Activated naive CD8-positive, alpha-beta T cell treated with anti-CD3 and anti-CD28 coated beads for 36 hours (primary cell): ENCODE data around the gene ZNF341. TPM values are rescaled to one million over a fixed set of nuclear protein-coding genes. Genes with fewer than 3 reads are reported as not detected.

Experiments used
- DNase-seq: peaks from one replicate; pipeline ENCODE4 v3.0.0; 2021
- H3K27ac Mint-ChIP-seq: one replicate; pipeline ENCODE4 v1.8.0; 2022; ENCODE audit warnings: mild to moderate bottlenecking, moderate library complexity, mixed read lengths
- H3K27me3 Mint-ChIP-seq: one replicate; pipeline ENCODE4 v1.8.0; 2022; ENCODE audit warnings: mild to moderate bottlenecking, mixed read lengths
- H3K36me3 Mint-ChIP-seq: one replicate; pipeline ENCODE4 v1.8.0; 2021; ENCODE audit warnings: mild to moderate bottlenecking, mixed read lengths
- H3K4me1 Mint-ChIP-seq: one replicate; pipeline ENCODE4 v1.8.0; 2021; ENCODE audit warnings: mixed read lengths
- H3K4me3 Mint-ChIP-seq: one replicate; pipeline ENCODE4 v1.8.0; 2022; ENCODE audit warnings: mild to moderate bottlenecking, moderate library complexity, mixed read lengths
- H3K9me3 Mint-ChIP-seq: one replicate; pipeline ENCODE4 v1.8.0; 2022; ENCODE audit warnings: mixed read lengths
- total RNA-seq, 2 experiments: library from RNA; stranded (reverse); gene quantifications; one replicate each; pipeline ENCODE4 v1.2.3, GENCODE V29; 2021

ZNF341 gene
- total RNA-seq, 2 experiments from 2014 or later: 3.7 TPM

DNA sequence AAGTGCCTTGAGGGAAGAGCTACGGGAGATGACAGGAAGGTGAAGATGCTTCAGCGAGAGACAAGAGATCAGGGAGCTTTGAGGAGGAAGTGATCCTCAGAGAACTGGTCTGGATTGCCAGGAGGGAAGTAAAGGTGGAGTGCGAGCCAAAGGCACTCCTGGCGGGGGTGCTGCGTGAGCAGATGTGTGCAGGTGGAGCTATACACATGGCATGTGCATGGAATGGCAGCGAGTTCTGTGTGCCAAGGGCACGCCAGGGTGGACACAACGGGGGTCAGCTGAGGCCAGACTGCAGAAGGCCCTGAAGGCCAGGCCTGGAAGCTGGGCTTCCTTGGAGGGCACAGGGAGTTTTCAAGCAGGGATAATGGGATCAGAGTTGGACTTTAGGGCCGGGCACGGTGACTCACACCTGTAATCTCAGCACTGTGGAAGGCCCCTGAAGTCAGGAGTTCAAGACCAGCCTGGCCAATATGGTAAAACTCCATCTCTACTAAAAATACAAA, 17.9 kb upstream of the ZNF341 start:
- Mint-ChIP-seq H3K27me3 (no peaks in the 10 kb centered on the region), H3K4me1 (peaks cover 9% of the 10 kb centered on the region), H3K9me3 (no peaks in the 10 kb centered on the region), H3K4me3 (no peak overlapping the region), H3K36me3 (peaks cover 7% of the 10 kb centered on the region), H3K27ac (no peak overlapping the region)
- no peak for DNase-seq

DNA sequence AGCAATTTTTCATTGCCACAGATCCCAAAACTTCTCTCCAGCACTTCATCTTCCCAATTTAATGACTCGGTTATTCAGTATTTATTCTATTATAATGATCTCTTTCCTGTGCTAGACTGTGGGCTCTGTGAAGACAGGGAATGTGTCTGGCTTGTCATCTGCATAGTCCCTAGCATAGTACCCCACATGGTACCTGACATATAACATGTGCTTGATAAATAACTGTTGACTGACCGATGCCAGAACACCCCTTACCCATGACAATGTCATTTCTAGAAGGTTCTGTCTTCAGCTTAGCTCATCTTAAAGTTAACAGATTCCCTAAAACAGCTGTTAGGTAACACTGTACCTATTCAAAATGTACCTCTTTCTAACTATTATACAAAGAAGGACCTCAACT, 15.3 kb upstream of the ZNF341 start:
- no peak overlapping the region for H3K4me3 Mint-ChIP-seq
- H3K27me3 Mint-ChIP-seq: no peaks in the 10 kb centered on the region
- no peak for DNase-seq
- no peak overlapping the region for H3K27ac Mint-ChIP-seq
- H3K4me1 Mint-ChIP-seq: peaks cover 7% of the 10 kb centered on the region
- H3K9me3 Mint-ChIP-seq: no peaks in the 10 kb centered on the region
- peaks cover under 1% of the 10 kb centered on the region for H3K36me3 Mint-ChIP-seq

DNA sequence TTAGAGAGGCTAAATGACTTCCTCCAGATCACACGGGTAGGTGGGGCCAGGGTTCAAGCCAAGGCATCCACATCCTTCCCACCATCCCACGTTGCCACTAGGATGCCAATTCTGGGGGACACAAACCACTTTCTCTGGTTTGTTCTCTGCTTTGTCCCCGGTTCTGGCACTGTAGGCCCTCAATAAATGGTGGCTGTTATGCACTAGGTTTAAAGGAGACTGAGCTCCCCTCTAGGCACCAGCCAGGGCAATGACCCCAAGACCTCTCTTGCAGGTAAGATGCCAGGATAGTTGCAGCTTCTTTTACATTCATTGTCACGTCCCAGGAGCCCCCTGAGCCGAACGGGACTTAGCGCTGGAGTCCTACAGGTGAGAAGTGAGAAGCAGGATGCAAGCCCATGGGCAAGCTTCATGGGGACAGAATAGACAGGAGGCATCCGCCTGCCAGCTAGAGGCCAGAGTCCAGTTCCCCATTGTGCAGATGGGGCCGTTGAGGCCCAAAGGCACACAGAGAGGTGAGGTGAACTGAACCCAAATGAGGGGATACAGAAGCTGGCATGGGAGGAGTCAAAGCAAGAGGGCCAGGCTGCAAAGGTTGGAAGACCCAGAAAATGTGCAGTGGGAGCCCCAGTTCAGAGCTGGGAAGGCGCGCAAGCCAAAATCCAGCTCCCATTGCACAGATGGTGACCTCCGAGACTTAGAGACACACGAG, 12.4 kb upstream of the ZNF341 start:
- Mint-ChIP-seq H3K4me3 (peak overlapping the region; percentile 85), H3K27me3 (no peaks in the 10 kb centered on the region), H3K27ac (peak overlapping the region; percentile 80), H3K4me1 (peaks cover 7% of the 10 kb centered on the region), H3K9me3 (no peaks in the 10 kb centered on the region), H3K36me3 (no peaks in the 10 kb centered on the region)
- DNase-seq: peak; percentile 14

GRCh38 chr20:33719989-33720709, 11.6 kb upstream of the ZNF341 start, which contains the start of gene PXMP4:
Gene PXMP4 (minus strand): TSS chr20:33720310. CDS start chr20:33720207, 103 bp downstream.
- peak within 1 kb of the TSS; percentile 80 for H3K27ac Mint-ChIP-seq
- peaks cover 7% of the 10 kb centered on the region for H3K4me1 Mint-ChIP-seq
- no peaks in the 10 kb centered on the region for H3K36me3 Mint-ChIP-seq
- no peaks in the 10 kb centered on the region for H3K27me3 Mint-ChIP-seq
- H3K9me3 Mint-ChIP-seq: no peaks in the 10 kb centered on the region
- peak within 1 kb of the TSS; percentile 85 for H3K4me3 Mint-ChIP-seq
- DNase-seq: peak; percentile 87

GRCh38 chr20:33721391-33722140, 10.2 kb upstream of the ZNF341 start:
- no peak for DNase-seq
- H3K27me3 Mint-ChIP-seq: no peaks in the 10 kb centered on the region
- H3K9me3 Mint-ChIP-seq: no peaks in the 10 kb centered on the region
- no peak overlapping the region for H3K27ac Mint-ChIP-seq
- H3K36me3 Mint-ChIP-seq: no peaks in the 10 kb centered on the region
- H3K4me1 Mint-ChIP-seq: peaks cover 7% of the 10 kb centered on the region
- no peak overlapping the region for H3K4me3 Mint-ChIP-seq

DNA sequence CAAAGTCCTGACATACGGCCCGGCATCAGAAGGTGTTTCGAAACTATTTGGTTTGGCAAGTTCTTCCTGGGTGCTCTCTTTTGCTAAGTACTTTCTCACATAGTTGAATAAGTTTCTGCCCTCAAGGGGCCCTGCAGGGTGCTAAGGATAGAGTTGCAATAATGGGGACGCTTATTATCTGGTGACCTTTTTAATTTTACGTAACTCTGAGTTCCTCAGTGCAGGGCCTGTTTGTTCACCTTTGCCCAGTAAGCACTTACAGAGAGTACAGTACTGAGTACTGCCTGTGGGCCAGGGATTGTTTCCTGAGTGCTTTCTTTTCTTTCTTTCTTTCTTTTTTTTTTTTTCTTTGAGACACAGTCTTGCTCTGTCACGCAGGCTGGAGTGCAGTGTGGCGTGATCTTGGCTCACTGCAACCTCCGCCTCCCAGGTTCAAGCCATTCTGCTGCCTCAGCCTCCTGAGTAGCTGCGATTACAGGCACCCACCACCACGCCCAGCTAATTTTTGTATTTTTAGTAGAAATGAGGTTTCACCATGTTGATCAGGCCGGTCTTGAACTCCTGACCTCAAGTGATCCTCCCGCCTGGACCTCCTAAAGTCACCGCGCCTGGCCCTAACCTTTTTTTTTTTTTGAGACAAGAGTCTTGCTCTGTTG, 7.2 kb upstream of the ZNF341 start:
- H3K9me3 Mint-ChIP-seq: no peaks in the 10 kb centered on the region
- no peak for DNase-seq
- H3K27me3 Mint-ChIP-seq: no peaks in the 10 kb centered on the region
- H3K27ac Mint-ChIP-seq: no peak overlapping the region
- no peak overlapping the region for H3K4me3 Mint-ChIP-seq
- peaks cover 3% of the 10 kb centered on the region for H3K4me1 Mint-ChIP-seq
- H3K36me3 Mint-ChIP-seq: no peaks in the 10 kb centered on the region

DNA sequence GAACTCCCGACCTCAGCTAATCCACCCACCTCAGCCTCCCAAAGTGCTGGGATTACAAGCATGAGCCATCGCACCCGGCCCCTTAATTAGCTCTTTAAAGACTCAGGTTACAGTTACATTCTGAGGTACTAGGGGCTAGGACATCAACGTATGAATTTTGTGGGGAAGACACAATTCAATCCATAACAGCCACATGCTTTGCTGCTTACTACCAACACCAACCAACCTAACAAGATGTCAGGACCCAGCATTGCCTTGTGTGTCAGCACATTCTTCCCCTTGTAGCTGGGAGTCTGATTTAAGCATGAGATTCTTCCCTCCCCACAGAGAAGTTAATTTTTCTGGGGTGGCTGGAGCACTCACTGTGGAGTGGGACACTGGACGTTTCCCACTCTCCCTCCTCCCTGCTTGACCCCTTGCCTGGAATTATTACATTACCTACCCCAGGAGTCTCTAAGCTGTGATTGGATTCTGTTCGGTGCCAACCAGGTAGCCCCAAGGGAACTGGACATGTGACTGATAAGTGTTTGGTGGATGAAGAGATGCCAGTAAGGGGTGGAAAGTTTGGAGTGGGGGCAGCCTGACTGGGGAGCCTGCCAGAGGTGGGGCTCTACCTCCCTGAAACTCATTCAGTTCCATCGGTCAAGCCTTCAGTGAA, 6.1 kb upstream of the ZNF341 start:
- H3K9me3 Mint-ChIP-seq: no peaks in the 10 kb centered on the region
- no peak overlapping the region for H3K4me3 Mint-ChIP-seq

DNA sequence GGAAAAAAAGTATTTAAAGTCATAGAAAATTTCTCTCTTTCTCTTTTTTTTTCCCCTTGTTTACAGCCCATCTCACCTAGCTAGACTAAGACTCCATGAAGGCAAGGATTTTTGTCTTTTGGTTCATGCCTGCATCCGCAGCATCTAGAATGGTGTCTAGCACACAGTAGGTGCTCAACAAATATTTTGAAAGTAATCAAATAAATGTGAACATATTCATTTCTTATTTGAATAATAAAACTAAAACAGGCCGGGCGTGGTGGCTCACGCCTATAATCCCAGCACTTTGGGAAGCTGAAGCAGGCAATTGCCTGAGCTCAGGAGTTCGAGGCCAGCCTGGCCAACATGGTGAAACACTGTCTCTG, 4.7 kb upstream of the ZNF341 start:
- no peaks in the 10 kb centered on the region for H3K36me3 Mint-ChIP-seq
- DNase-seq: no peak
- no peak overlapping the region for H3K4me3 Mint-ChIP-seq
- H3K9me3 Mint-ChIP-seq: no peaks in the 10 kb centered on the region
- no peaks in the 10 kb centered on the region for H3K27me3 Mint-ChIP-seq
- H3K4me1 Mint-ChIP-seq: peaks cover 4% of the 10 kb centered on the region
- H3K27ac Mint-ChIP-seq: no peak overlapping the region

More for the DNA sequence above, 6.1 kb upstream of the ZNF341 start:
- no peak for DNase-seq
- Mint-ChIP-seq H3K36me3 (no peaks in the 10 kb centered on the region), H3K27me3 (no peaks in the 10 kb centered on the region), H3K4me1 (no peaks in the 10 kb centered on the region), H3K27ac (no peak overlapping the region)

GRCh38 chr20:33727806-33728205, 4.0 kb upstream of the ZNF341 start:
- H3K27ac Mint-ChIP-seq: no peak overlapping the region
- H3K9me3 Mint-ChIP-seq: no peaks in the 10 kb centered on the region
- no peaks in the 10 kb centered on the region for H3K36me3 Mint-ChIP-seq
- no peak for DNase-seq
- H3K27me3 Mint-ChIP-seq: no peaks in the 10 kb centered on the region
- H3K4me3 Mint-ChIP-seq: no peak overlapping the region
- peaks cover 8% of the 10 kb centered on the region for H3K4me1 Mint-ChIP-seq

GRCh38 chr20:33728463-33728862, 3.3 kb upstream of the ZNF341 start:
- Mint-ChIP-seq H3K4me3 (no peak overlapping the region), H3K27me3 (no peaks in the 10 kb centered on the region), H3K36me3 (no peaks in the 10 kb centered on the region), H3K9me3 (no peaks in the 10 kb centered on the region), H3K4me1 (peaks cover 12% of the 10 kb centered on the region), H3K27ac (no peak overlapping the region)
- no peak for DNase-seq

DNA sequence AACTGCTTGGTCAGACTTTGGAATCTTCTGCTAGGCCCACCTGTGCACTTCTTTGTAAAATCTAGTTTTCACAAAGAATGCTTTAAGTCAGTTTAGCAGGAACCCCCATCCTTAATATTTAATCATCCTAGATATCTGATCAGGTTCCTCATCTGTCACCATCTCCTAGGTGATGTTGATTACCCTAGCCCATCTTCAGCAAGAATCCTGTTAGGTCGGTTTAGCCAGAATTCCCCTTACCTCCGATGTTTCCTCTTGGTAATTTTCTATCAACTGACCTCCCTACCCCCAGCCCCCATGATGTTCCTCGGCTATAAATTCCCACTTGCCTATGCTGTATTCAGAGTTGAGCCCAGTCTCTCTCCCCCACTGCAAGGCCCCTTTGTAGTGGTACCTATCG, 2.7 kb upstream of the ZNF341 start:
- H3K27me3 Mint-ChIP-seq: no peaks in the 10 kb centered on the region
- no peak overlapping the region for H3K4me3 Mint-ChIP-seq
- DNase-seq: no peak
- H3K9me3 Mint-ChIP-seq: no peaks in the 10 kb centered on the region
- H3K27ac Mint-ChIP-seq: no peak overlapping the region
- peaks cover 17% of the 10 kb centered on the region for H3K4me1 Mint-ChIP-seq
- no peaks in the 10 kb centered on the region for H3K36me3 Mint-ChIP-seq

DNA sequence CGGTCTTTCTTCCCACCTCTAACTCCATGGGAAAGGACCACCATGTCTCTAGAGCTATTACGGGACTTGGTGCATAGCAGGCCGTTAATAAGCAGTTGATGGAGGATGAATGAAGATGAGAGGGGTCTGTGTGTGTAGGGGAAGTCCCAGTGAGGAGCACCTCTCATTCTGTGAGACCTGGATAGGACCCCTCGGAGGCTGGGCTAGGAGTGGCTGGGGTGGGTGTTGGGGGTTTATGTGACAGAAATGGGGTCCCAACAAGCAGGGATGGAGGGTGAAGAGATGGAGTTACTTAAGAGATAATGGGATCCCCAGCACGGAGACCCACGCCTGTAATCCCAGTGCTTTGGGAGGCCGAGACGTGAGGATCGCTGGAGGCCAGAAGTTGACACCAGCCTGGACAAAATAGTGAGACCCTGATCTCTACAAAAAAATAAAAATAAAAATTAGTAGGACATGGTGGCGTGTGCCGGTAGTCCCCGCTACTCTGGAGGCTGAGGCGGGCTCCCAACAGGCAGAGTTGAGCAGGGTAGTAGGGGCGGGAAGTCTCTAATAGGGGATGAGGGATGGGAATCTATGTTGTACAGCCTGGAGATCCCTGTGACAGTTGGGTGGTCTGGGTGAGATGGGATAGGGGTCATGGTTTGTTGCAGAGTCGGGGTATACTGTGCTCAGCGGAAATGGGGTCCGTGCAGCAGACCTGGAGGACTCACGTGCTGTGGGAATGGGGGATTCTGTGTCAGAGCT, 677 bp upstream of the ZNF341 start:
- Mint-ChIP-seq H3K36me3 (peaks cover 4% of the 10 kb centered on the region), H3K4me1 (peaks cover 20% of the 10 kb centered on the region), H3K4me3 (peak overlapping the region; percentile 83), H3K9me3 (peaks cover 4% of the 10 kb centered on the region), H3K27ac (peak overlapping the region; percentile 92), H3K27me3 (no peaks in the 10 kb centered on the region)
- DNase-seq: no peak

DNA sequence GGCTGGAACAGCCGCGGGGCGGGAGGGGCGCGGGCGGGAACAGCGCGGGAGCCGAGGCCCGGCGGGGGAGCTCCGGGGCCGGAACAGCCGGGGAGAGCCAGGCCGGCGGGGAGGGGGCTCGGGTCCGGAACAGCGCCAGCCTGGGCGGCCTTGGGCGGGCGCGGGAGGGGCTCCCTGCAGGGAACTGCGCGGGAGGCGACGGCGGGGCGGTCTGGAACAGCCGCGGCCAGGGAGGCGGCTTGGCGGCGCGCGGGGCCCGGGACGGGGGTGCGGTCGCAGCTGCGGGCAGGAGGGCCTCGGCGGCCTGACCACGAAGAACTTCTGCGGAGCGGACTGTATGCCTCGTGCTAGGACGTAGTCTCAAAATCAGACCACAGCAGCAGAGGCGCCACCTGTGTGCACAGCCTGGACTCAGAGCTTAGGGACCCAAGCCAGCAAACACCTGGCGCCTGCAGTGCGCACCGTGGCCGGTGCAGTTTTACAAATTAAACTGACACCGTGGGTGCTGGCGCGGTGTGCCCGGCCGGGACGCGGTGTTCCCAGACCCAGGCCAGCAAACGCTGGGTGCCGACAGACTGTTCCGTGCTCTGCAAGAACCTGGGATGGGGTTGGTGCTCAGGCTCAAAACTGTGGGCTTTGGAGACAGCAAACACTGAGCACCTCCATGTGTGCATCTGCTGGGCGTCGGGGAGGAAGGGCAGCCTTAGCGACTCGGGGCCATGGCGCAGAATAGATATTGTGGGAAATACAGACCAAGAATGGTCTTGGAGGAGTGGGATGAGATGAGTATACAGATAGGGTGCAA, 572 bp downstream of the ZNF341 start:
- H3K27ac Mint-ChIP-seq: peak overlapping the region; percentile 81

More for the DNA sequence above, 572 bp downstream of the ZNF341 start:
- Mint-ChIP-seq H3K9me3 (peaks cover 13% of the 10 kb centered on the region), H3K36me3 (peaks cover 14% of the 10 kb centered on the region), H3K4me1 (peaks cover 20% of the 10 kb centered on the region), H3K27me3 (no peaks in the 10 kb centered on the region), H3K4me3 (peak overlapping the region; percentile 85)
- no peak for DNase-seq
